Stimulated activated CD8-positive, alpha-beta memory T cell treated with anti-CD3 and anti-CD28 coated beads, Interleukin-7, amount 100 ng/mL, for 24 hours (primary cell): Measurements from ENCODE around the gene SMOC1.

Experiments used
- DNase-seq: peaks from one replicate; pipeline ENCODE4 v3.0.0-alpha.2; 2020; ENCODE audit warnings: low read depth

The SMOC1 gene

GRCh38 chr14:70045844-70046535 lies 166.8 kb downstream of the SMOC1 start:
- no peak for DNase-seq

GRCh38 chr14:70047598-70048312 lies 168.5 kb downstream of the SMOC1 start:
- DNase-seq: no peak

GRCh38 chr14:70048313-70048654 lies 169.1 kb downstream of the SMOC1 start:
- no peak for DNase-seq

GRCh38 chr14:70049605-70050004 lies 170.4 kb downstream of the SMOC1 start:
- no peak for DNase-seq

GRCh38 chr14:70050136-70050535 lies 170.9 kb downstream of the SMOC1 start:
- no peak for DNase-seq

GRCh38 chr14:70052990-70053389 lies 173.8 kb downstream of the SMOC1 start:
- no peak for DNase-seq

GRCh38 chr14:70057519-70058136 lies 178.4 kb downstream of the SMOC1 start:
- no peak for DNase-seq

- DNase-seq: no peak
These were observed 180.3 kb downstream of the SMOC1 start for GRCh38 chr14:70059545-70059944.

GRCh38 chr14:70061108-70061507 lies 181.9 kb downstream of the SMOC1 start:
- DNase-seq: no peak

GRCh38 chr14:70064136-70064865 lies 185.1 kb downstream of the SMOC1 start:
- DNase-seq: no peak

GRCh38 chr14:70067810-70068209 lies 188.6 kb downstream of the SMOC1 start:
- DNase-seq: no peak

- no peak for DNase-seq
These were observed 190.0 kb downstream of the SMOC1 start for GRCh38 chr14:70069186-70069585.

GRCh38 chr14:70073924-70074566 lies 194.8 kb downstream of the SMOC1 start:
- peak; percentile 27 for DNase-seq

GRCh38 chr14:70077005-70077404 lies 197.8 kb downstream of the SMOC1 start:
- DNase-seq: no peak

- DNase-seq: no peak
These were observed 198.5 kb downstream of the SMOC1 start for GRCh38 chr14:70077720-70078119.

GRCh38 chr14:70078329-70078728 lies 199.1 kb downstream of the SMOC1 start:
- no peak for DNase-seq

GRCh38 chr14:70080076-70080475 lies 200.9 kb downstream of the SMOC1 start:
- DNase-seq: no peak
